ENCODE data around the gene COG3.
A peak's percentile ranks its signal among the peaks of the same experiment; 100 is the strongest.

The COG3 gene

DNA sequence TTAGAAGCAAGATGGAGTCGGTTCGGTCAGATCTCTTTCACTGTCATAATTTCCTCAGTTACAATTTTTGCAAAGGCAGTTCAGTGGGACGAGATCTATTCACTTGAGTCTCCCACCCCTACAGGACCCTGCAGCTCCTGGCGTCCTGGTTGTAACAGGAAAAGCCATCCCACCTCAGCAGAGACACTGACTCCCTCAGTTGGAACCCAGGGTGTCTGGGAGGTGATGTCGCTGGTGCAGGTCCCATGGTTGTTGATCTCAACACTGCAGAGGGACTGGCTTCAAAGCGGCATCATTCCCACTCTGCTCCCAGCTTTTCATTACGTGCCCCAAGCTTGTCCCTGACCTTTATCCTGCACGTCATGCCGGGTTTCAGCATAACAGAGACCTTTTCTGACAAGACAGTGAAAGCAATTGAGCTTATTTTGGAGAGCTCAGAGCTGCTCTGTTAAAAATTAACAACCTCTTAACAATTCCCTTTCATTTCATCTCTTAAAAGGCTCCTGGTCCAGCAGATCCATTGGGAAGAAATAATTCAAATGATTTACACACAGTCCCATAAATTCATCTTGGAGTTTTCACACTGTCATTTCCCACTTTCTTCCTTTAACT lies 17.6 kb upstream of the COG3 start:
- DNase-seq (ENCODE audit: low spot score), result no peak

DNA sequence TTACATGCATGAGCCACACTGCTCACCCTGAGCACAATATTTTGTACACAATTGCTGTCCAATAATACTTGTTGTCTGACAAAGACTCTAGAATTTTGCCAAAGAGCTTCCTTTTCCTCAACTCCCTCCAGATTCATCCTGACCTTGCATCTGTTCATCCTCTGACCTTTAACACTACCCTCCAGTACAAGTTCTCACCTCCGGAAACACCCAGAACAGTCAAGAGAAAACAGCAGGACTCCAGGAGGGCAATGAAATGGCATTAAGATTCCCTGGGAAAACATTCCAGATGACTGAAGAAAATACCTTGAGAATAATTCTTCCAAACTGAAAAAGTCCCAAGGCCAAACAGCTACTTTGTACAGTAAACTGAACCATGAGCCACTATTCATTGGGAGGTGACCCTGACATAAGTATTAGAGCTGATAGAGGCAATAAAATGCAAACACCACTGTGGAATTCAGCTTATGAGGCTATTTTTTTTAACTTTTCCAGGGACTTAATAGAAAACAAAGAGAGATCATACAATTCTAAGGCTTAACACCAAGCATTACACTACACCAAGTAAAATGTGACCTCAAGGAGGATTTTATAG lies 15.7 kb upstream of the COG3 start:
- DNase-seq (ENCODE audit: low spot score), result no peak

- DNase-seq (ENCODE audit: low spot score), result no peak
These were observed 13.5 kb upstream of the COG3 start for GRCh38 chr13:45451282-45451681.

DNA sequence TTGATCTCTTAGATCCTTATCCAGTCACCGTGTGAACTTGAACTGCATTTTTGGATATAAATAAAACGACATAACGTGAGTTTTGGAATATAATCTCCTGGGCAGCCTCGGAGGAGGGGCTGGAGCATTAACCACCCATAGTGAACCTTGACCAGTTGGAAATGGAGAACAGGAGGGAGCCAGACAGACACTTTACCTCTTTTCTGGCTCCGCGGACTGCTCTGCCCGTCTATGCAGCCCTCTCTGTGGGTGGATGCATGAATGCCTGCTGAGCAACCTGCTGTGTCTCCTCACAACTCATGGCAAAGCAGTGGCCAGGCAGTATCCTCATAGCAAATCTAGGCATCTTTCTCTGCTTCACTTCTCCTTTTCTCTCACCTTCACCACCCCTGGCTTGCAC lies 10.5 kb upstream of the COG3 start:
- no peak for DNase-seq (ENCODE audit: low spot score)

DNA sequence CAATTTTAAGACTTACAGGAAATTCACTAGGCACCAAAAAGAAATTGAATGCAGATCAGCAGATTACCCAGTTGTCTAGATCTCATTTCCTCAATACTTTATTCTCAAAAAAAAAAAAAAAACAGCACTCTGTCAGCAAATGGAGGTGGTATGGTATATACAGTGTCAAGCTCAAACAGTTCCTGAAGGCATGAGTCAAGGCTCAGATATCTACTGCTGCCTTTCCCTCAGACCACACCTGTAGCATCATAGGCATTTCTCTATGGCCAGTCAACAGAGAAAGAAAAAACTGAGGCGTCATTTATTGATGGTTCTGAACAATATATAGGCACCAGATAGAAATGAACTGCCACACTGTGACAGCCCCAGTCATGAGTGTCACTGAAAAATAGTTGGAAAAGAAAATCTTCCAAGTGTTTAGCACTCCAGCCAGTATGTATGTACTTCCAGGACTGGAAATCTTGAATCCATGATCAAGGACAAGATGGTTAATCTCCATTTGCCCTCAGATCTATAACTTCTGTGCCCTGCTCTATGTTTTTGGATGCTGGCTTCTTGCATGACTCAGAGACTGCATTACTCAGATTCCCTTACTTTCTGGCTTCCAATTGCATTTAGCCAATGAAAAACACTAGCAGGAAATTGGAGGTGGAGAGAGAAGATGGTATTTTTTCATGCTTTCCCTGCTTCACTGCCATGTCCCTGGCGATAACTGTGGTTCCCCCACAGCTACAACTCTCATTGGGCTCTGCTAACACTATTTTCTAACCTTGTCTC lies 8.4 kb upstream of the COG3 start:
- no peak for DNase-seq (ENCODE audit: low spot score)

DNA sequence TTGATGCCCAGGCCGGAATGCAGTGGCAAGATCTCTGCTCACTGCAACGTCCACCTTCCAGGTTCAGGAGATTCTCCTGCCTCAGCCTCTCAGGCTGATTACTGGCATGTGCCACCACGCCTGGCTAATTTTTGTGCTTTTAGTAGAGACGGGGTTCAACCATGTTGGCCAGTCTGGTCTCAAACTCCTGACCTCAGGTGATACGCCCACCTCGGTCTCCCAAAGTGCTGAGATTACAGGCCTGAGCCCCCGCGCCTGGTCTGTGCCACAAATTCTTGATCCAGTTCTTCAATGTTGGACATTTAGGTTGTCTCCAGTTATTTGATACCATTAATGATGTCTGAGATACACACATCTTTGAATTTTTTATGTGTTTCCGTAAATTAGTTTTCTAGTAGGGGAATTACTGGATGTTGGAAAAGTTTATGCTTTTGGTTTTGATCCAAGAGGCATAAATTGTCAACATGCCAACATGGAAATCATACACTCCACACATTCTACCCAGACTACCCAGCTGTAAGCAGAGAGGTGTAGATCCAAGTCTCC lies 525 bp upstream of the COG3 start:
- no peak for DNase-seq (ENCODE audit: low spot score)

GRCh38 chr13:45466359-45466758 lies 1.6 kb downstream of the COG3 start:
- no peak for DNase-seq (ENCODE audit: low spot score)

GRCh38 chr13:45468635-45469034 lies 3.9 kb downstream of the COG3 start:
- no peak for DNase-seq (ENCODE audit: low spot score)

GRCh38 chr13:45472171-45472705 lies 7.5 kb downstream of the COG3 start:
- no peak for DNase-seq (ENCODE audit: low spot score)

GRCh38 chr13:45473627-45474026 lies 8.9 kb downstream of the COG3 start:
- peak; percentile 34 for DNase-seq (ENCODE audit: low spot score)

- DNase-seq (ENCODE audit: low spot score), result no peak
These were observed 10.1 kb downstream of the COG3 start for GRCh38 chr13:45474584-45475454.

GRCh38 chr13:45479661-45480060 lies 14.9 kb downstream of the COG3 start:
- DNase-seq (ENCODE audit: low spot score), result no peak

DNA sequence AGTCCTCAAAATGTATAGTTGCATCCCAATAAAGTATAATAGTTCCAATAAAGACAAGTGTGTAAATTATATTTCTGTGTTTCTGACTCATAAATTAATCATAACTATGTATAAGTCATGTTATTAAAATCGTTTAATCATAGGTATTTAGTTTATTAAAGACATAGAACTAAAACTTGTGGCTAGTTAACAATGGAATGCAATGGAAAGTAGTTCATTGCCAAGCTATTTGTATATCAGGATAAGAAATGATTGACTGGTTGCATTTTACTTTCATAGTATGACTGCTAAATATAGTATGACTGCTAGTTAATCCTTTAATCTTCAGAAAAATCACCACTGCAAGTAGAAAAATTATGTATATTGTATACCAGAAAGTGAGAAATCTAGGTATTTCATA lies 16.9 kb downstream of the COG3 start:
- no peak for DNase-seq (ENCODE audit: low spot score)

DNA sequence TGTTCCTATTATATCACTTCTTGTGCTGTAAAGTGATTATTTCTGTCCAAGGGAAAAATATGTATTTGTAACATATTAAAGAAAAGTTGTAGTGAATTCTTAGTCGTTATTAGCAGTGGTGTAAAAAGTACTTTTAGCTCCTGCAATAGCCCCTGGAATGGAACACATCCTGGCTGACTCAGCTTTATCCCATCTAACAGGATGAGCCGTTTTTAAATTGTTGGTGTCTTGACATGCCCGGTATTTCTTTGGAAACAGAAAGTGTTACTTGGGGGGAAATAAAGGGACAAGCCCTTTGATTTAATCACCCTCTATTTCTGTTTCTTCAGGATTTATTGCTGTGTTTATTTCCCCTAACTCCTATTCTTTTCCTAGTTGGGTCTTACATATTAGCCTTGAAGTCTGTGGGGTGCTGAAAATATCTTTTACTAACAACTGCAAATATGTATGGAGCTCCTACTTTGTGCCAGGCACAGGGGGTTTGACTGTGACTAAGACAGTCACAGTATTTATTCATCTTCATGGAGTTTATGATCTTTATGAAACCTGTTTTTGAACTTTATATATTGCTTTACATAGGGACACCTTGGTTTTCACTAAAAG lies 17.9 kb downstream of the COG3 start:
- DNase-seq (ENCODE audit: low spot score), result no peak

DNA sequence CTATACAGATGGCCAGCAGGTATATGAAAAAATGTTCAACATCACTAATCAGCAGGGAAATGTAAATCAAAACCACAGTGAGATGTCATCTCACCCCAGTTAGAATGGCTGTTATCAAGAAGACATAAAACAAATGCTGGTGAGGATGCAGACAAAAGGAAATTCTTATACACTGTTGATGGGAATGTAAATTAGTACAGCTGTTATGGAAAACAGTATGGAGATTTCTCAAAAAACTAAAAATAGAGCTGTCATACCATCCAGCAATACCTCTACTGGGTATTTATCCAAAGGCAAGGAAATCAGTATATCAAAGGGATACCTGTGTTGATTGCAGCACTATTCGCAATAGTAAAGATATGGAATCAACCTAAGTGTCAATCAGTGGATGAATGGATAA lies 22.9 kb downstream of the COG3 start:
- DNase-seq (ENCODE audit: low spot score), result no peak

DNA sequence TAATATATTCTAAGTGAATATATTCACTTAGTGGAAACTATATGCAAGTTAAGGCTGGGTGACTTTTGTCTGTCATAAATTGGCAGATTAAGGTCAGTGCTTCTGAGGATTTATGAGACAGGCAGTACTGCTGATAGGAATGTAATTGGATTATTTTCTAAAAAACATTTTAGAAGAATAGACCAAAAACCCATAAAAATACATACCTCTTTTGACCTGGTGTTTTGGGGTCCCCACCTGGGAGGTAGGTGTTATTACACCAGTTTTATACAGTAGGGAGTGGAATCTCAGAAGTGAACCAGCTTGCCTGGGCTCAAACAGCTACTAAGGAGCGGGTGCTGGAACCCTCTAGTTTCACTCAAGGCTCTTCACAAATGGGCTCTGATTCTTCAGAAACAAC lies 25.3 kb downstream of the COG3 start:
- DNase-seq (ENCODE audit: low spot score), result no peak

DNA sequence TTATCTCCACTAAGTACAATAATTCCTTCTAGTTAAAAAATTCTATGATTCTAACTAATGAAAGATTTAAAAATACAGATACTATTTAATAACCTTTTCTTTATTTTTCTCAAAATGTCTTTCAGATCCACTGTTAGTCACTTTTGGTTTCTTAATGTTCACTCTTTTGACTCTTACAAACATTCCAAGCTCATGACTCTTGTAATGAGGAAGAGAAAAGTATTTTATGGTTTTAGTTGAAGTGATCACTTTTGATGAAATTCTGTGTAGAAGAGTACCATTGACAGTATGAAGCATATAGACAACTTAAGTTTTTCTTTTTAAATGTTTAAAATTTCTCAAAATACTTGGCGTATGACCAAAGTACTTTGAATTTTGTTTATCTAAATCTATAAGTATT lies 27.8 kb downstream of the COG3 start:
- DNase-seq (ENCODE audit: low spot score), result no peak

DNA sequence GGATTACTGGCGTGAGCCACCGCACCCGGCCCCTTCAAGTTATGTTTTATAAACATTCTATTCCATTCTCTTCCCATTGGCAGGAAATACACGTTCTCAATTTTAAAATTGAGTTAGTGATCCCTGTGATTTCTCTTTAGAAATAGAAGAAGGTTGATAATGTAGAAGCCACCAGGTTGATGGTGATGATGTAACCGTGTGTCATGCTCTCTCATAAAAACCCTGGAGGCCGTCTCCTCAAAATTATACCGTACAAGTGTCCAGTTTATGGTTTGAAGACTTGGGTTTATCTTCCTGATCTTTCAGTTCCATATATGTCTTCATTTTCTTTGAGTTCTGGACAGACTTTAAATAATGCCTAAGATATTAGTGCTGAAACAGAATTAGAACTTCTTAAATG lies 32.2 kb downstream of the COG3 start:
- no peak for DNase-seq (ENCODE audit: low spot score)

DNA sequence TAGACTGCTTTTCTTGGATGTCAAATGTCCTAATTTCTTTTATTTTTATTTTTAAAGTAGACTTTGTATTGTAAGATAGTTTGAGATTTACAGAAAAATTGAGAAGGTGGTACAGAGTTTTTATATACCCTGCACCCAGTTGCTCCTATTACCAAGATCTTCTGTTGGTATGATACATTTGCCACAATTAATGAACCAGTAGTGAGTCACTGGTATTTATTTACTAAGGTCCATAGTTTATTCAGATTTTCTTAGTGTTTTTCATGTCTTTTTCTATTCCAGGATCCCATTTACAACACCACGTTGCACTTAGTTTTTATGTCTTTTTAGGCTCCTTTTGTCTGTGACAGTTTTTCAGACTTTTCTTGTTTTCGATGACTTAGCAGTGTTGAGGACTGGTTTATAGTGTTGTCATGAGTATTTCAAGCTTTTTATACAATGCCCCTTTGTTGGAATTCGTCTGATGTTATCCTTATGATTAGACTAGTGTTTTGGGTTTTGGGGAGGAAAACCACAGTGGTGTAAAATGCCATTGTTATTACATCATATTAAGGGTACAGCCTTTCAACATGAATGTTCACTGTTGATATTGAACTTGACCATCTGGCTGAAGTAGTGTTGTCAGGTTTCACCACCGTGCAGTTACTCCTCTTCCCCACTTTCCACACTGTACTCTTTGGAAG lies 35.9 kb downstream of the COG3 start:
- DNase-seq (ENCODE audit: low spot score), result no peak

GRCh38 chr13:45501175-45501526 lies 36.4 kb downstream of the COG3 start:
- DNase-seq (ENCODE audit: low spot score), result no peak

DNA sequence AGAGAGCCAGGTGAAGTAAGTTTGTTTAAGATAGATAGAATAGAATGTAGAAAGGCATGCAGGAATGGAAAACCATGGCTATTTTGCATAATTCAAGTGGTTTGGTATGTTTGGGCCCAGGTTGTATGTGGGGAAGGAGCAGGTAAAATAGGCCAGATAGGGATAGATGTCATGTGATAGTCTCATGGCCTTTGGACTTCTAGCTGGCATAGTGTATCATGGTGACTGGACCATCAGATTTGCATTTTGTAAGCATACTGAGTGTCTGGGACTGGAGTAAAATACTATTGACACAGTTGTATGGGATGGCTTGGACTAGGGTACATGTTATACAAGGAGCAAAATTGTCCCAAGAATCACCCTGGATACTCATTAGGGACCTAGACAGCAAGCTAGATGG lies 38.9 kb downstream of the COG3 start:
- DNase-seq (ENCODE audit: low spot score), result no peak

All from iPS-NIHi11 (cell line).